ENCODE results near the gene SRPX2.

The SRPX2 gene

DNA sequence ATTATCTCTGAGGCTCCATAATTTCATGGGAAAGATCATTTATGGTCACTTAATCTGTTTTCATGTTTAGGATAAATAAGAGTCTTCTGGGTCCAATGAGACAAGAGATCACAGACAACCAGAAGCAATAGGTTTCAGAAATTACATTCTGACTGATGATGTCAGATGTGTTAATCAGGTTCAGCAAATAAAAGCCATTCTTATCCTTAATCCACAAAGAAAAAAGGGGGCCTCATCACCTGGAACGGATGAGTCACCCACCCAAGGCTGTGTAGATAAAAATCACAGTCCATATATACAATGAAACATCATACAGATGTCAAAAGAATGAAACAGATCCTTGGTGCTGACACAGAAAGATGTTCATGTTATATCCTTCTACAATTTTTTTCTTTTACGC lies 51.3 kb downstream of the SRPX2 start:
- no peak overlapping the region for H3K4me3 Mint-ChIP-seq
- H3K27ac Mint-ChIP-seq: no peak overlapping the region
- no peaks in the 10 kb centered on the region for H3K4me1 Mint-ChIP-seq
- no peaks in the 10 kb centered on the region for H3K36me3 Mint-ChIP-seq (ENCODE audit: low read depth)
- DNase-seq: no peak
- H3K9me3 Mint-ChIP-seq: peaks cover 43% of the 10 kb centered on the region
- H3K27me3 Mint-ChIP-seq (ENCODE audit: low read depth, poor library complexity): peaks cover 15% of the 10 kb centered on the region
- TF ChIP-seq, protein P1, sequence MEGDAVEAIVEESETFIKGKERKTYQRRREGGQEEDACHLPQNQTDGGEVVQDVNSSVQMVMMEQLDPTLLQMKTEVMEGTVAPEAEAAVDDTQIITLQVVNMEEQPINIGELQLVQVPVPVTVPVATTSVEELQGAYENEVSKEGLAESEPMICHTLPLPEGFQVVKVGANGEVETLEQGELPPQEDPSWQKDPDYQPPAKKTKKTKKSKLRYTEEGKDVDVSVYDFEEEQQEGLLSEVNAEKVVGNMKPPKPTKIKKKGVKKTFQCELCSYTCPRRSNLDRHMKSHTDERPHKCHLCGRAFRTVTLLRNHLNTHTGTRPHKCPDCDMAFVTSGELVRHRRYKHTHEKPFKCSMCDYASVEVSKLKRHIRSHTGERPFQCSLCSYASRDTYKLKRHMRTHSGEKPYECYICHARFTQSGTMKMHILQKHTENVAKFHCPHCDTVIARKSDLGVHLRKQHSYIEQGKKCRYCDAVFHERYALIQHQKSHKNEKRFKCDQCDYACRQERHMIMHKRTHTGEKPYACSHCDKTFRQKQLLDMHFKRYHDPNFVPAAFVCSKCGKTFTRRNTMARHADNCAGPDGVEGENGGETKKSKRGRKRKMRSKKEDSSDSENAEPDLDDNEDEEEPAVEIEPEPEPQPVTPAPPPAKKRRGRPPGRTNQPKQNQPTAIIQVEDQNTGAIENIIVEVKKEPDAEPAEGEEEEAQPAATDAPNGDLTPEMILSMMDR (IDR thresholded peaks at IDR 0.05): no peak

DNA sequence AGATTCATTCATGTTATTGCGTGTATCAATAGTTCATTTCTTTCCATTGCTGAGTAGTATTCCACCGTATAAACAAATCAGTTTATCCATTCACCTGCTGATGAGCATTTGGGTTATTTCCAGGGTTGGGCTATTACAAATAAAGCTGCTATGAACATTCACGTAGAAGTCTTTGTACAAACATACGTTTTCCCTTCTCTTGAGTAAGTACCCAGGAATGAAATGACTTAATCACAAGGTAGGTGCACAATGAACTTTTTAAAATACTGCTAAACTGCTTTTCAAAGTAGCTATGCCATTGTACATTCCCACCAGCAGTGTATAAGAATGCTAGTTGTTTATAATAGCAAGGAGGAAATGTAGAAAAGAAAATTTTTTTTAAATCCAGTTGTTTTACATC lies 52.0 kb downstream of the SRPX2 start:
- peaks cover 42% of the 10 kb centered on the region for H3K9me3 Mint-ChIP-seq
- H3K4me1 Mint-ChIP-seq: no peaks in the 10 kb centered on the region
- no peak for DNase-seq
- peaks cover 9% of the 10 kb centered on the region for H3K27me3 Mint-ChIP-seq (ENCODE audit: low read depth, poor library complexity)
- H3K4me3 Mint-ChIP-seq: no peak overlapping the region
- TF ChIP-seq, protein P1 (IDR thresholded peaks at IDR 0.05): no peak
- no peak overlapping the region for H3K27ac Mint-ChIP-seq
- H3K36me3 Mint-ChIP-seq (ENCODE audit: low read depth): no peaks in the 10 kb centered on the region

DNA sequence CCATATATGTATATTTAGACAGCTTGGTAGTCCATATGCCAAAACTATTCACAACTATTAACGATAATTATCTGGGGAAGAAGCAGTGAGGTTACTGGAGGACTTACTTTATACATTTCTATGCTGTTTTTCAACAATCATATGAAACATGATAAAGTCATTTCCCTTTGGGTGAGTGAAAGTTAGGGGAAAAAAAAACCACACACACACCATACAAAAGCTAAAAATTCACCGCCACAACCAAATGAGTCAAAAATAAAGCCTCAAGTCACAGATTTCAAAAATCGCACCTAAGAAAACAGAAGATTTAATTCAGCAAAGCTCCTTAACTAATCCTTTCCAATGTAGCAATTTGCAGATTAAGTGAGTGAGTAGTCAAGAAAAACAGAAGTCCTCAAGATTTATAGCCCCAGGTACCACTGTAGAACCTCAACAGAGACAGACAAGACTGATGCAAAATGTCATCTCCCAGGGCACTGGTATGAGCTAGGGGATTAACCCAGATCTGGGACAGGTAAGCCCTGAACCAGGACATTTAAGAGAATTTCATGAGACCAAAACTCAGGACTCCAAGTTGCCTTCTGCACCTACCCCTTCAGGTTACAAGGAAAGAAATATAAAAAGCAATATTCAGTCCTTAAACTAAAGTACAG lies 52.8 kb downstream of the SRPX2 start:
- Mint-ChIP-seq H3K36me3 (ENCODE audit: low read depth) (no peaks in the 10 kb centered on the region), H3K27ac (no peak overlapping the region), H3K9me3 (peaks cover 46% of the 10 kb centered on the region), H3K27me3 (ENCODE audit: low read depth, poor library complexity) (peaks cover 9% of the 10 kb centered on the region), H3K4me1 (no peaks in the 10 kb centered on the region), H3K4me3 (no peak overlapping the region)
- TF ChIP-seq, protein P1 (IDR thresholded peaks at IDR 0.05): no peak
- no peak for DNase-seq

DNA sequence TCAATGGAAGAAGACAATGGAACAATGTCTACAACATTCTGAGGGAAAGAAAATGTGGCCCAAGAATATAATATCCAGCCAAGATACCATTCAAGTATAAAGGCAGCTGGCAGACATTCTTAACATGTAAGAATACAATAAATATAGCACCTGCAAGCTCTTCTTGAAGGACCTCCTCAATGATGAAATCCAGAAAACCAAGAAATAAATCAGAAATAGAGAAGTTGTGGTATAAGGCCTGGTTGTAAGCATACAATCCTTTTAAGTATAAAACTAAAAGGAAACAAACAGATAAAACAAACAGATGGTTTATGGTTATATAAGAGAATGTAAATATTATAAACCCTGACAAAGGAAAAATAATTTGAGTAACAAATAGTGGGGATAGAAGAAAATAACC lies 54.6 kb downstream of the SRPX2 start:
- DNase-seq: no peak
- Mint-ChIP-seq H3K4me1 (no peaks in the 10 kb centered on the region), H3K9me3 (peaks cover 43% of the 10 kb centered on the region), H3K27me3 (ENCODE audit: low read depth, poor library complexity) (peaks cover under 1% of the 10 kb centered on the region), H3K36me3 (ENCODE audit: low read depth) (no peaks in the 10 kb centered on the region), H3K4me3 (no peak overlapping the region), H3K27ac (no peak overlapping the region)
- TF ChIP-seq, protein P1 (IDR thresholded peaks at IDR 0.05): no peak

DNA sequence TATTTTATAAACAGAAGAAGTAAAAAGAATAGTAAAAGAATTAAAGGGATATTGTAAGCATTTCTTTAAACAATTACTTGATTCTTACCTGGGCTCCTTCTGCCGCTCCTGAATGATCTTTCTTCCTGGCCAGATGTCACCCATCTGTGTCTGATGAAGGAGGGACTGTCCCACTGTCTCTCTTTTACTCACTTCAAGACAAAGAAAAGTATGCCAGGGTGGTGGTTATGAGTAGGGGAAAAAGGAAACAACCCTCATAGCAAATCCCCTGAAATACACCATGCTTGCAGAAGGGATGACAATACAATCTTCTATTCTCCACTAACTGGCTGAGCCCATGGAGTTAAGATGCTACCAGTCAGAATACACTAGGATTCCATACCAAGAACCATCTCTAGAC lies 56.8 kb downstream of the SRPX2 start:
- H3K4me1 Mint-ChIP-seq: no peaks in the 10 kb centered on the region
- H3K9me3 Mint-ChIP-seq: peaks cover 38% of the 10 kb centered on the region
- TF ChIP-seq, protein P1 (IDR thresholded peaks at IDR 0.05): no peak
- H3K27ac Mint-ChIP-seq: no peak overlapping the region
- peaks cover 4% of the 10 kb centered on the region for H3K27me3 Mint-ChIP-seq (ENCODE audit: low read depth, poor library complexity)
- DNase-seq: no peak
- no peaks in the 10 kb centered on the region for H3K36me3 Mint-ChIP-seq (ENCODE audit: low read depth)
- H3K4me3 Mint-ChIP-seq: no peak overlapping the region

DNA sequence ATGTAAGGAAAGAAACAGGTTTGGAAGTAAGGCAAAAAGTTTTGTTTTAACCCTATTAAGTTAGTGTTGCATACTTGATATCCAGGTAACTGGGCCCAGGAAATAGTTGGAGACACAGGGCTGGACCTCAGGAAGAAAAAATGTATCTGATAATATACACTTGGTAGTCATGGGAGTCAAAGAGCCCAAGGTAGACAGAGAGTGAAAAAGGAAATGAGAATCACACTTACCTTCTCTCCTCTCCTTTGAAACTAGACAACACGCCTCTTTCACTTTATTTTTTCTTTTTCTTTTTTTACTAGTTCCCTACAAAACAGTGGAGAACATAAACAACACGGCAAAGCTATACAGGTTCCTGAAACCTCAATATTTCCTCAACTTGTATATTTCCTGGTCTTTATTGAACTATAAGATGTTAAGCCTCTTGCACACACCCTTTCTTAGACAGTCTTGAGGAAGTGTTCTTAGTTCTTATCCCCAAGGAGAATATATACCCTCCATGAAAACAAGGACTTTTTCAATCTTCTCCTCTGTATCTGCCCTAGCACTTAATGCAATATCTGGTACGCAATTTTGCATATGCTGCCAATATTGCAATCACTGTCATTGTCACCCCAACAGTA lies 60.7 kb downstream of the SRPX2 start:
- no peak overlapping the region for H3K27ac Mint-ChIP-seq
- peaks cover 5% of the 10 kb centered on the region for H3K27me3 Mint-ChIP-seq (ENCODE audit: low read depth, poor library complexity)
- H3K36me3 Mint-ChIP-seq (ENCODE audit: low read depth): no peaks in the 10 kb centered on the region
- H3K9me3 Mint-ChIP-seq: peaks cover 35% of the 10 kb centered on the region
- no peaks in the 10 kb centered on the region for H3K4me1 Mint-ChIP-seq
- no peak for DNase-seq
- TF ChIP-seq, protein P1 (IDR thresholded peaks at IDR 0.05): no peak
- no peak overlapping the region for H3K4me3 Mint-ChIP-seq
